Stimulated activated CD8-positive, alpha-beta memory T cell treated with anti-CD3 and anti-CD28 coated beads, Interleukin-12 subunit alpha, Interleukin-12 subunit beta, amount 100 ng/mL, for 1 hour (primary cell): ENCODE data around the gene KIAA1614.

Experiments used
- DNase-seq: peaks from one replicate; pipeline ENCODE4 v3.0.0-alpha.2; 2020; ENCODE audit warnings: low read depth

KIAA1614 gene

GRCh38 chr1:180912801-180913565 lies at the start of gene KIAA1614:
KIAA1614 (plus strand) TSS chr1:180912897; CDS start chr1:180913244, 347 bp downstream.
- DNase-seq: no peak

- no peak for DNase-seq
These were observed 49.4 kb upstream of the KIAA1614 start for GRCh38 chr1:180863158-180863775.

- DNase-seq: no peak
These were observed 30.7 kb upstream of the KIAA1614 start for GRCh38 chr1:180881806-180882509.

- no peak for DNase-seq
These were observed 28.0 kb upstream of the KIAA1614 start for GRCh38 chr1:180884588-180885300.

GRCh38 chr1:180886338-180886737 lies 26.4 kb upstream of the KIAA1614 start:
- DNase-seq: no peak

- DNase-seq: no peak
These were observed 24.9 kb upstream of the KIAA1614 start for GRCh38 chr1:180887841-180888240.

GRCh38 chr1:180888870-180889269 lies 23.8 kb upstream of the KIAA1614 start:
- no peak for DNase-seq

- no peak for DNase-seq
These were observed 23.4 kb upstream of the KIAA1614 start for GRCh38 chr1:180889325-180889724.

GRCh38 chr1:180892272-180892671 lies 20.4 kb upstream of the KIAA1614 start:
- DNase-seq: no peak

- DNase-seq: no peak
These were observed 20.0 kb upstream of the KIAA1614 start for GRCh38 chr1:180892675-180893074.

- no peak for DNase-seq
These were observed 19.1 kb upstream of the KIAA1614 start for GRCh38 chr1:180893614-180894013.

- no peak for DNase-seq
These were observed 16.5 kb upstream of the KIAA1614 start for GRCh38 chr1:180896161-180896560.

GRCh38 chr1:180898441-180899219 lies 14.1 kb upstream of the KIAA1614 start:
- DNase-seq: no peak

GRCh38 chr1:180899262-180899661 lies 13.4 kb upstream of the KIAA1614 start:
- no peak for DNase-seq

- DNase-seq: no peak
These were observed 11.4 kb upstream of the KIAA1614 start for GRCh38 chr1:180901076-180901990.

GRCh38 chr1:180902541-180902940 lies 10.2 kb upstream of the KIAA1614 start:
- DNase-seq: no peak

- no peak for DNase-seq
These were observed 6.8 kb upstream of the KIAA1614 start for GRCh38 chr1:180905927-180906326.

- DNase-seq: no peak
These were observed 6.2 kb upstream of the KIAA1614 start for GRCh38 chr1:180906511-180906910.

- DNase-seq: no peak
These were observed 5.2 kb upstream of the KIAA1614 start for GRCh38 chr1:180907313-180908055.
